Suppressor macrophage treated with lipopolysaccharide for 4 hours (primary cell): Measurements from ENCODE around the gene GALNT11.

Source experiments
- DNase-seq: peaks from one replicate; pipeline ENCODE4 v3.0.0-alpha.2; 2020

GALNT11 gene

GRCh38 chr7:152076940-152077933, 51.8 kb downstream of the GALNT11 start:
- DNase-seq: no peak

GRCh38 chr7:152078025-152078424, 52.6 kb downstream of the GALNT11 start:
- DNase-seq: no peak

GRCh38 chr7:152078786-152079185, 53.3 kb downstream of the GALNT11 start:
- DNase-seq: no peak

GRCh38 chr7:152081088-152081487, 55.6 kb downstream of the GALNT11 start:
- no peak for DNase-seq

GRCh38 chr7:152082073-152082721, 56.7 kb downstream of the GALNT11 start:
- DNase-seq: peak; percentile 53

- DNase-seq: no peak
Measured at GRCh38 chr7:152085131-152085530, 59.7 kb downstream of the GALNT11 start.

- no peak for DNase-seq
Measured at GRCh38 chr7:152086513-152086912, 61.0 kb downstream of the GALNT11 start.

GRCh38 chr7:152089183-152089582, 63.7 kb downstream of the GALNT11 start:
- DNase-seq: no peak

GRCh38 chr7:152090747-152091146, 65.3 kb downstream of the GALNT11 start:
- peak; percentile 14 for DNase-seq

- DNase-seq: no peak
Measured at GRCh38 chr7:152093717-152094116, 68.2 kb downstream of the GALNT11 start.

GRCh38 chr7:152095771-152096170, 70.3 kb downstream of the GALNT11 start:
- DNase-seq: no peak

GRCh38 chr7:152097330-152097729, 71.9 kb downstream of the GALNT11 start:
- no peak for DNase-seq

GRCh38 chr7:152103066-152103465, 77.6 kb downstream of the GALNT11 start:
- no peak for DNase-seq

- DNase-seq: no peak
Measured at GRCh38 chr7:152103691-152104090, 78.2 kb downstream of the GALNT11 start.

- DNase-seq: no peak
Measured at GRCh38 chr7:152105205-152105604, 79.7 kb downstream of the GALNT11 start.

- no peak for DNase-seq
Measured at GRCh38 chr7:152106990-152107389, 81.5 kb downstream of the GALNT11 start.

- DNase-seq: no peak
Measured at GRCh38 chr7:152107945-152108344, 82.5 kb downstream of the GALNT11 start.

GRCh38 chr7:152108359-152108758, 82.9 kb downstream of the GALNT11 start:
- no peak for DNase-seq

- no peak for DNase-seq
Measured at GRCh38 chr7:152112829-152113228, 87.4 kb downstream of the GALNT11 start.

GRCh38 chr7:152115021-152115718, 89.7 kb downstream of the GALNT11 start:
- DNase-seq: no peak

- no peak for DNase-seq
Measured at GRCh38 chr7:152117356-152117755, 91.9 kb downstream of the GALNT11 start.

- DNase-seq: no peak
Measured at GRCh38 chr7:152120210-152120609, 94.7 kb downstream of the GALNT11 start.

GRCh38 chr7:152120776-152121175, 95.3 kb downstream of the GALNT11 start:
- DNase-seq: no peak
